ENCODE measurements around the gene PSMC6. TPM values are rescaled to one million over a fixed set of nuclear protein-coding genes. Genes with fewer than 3 reads are reported as not detected.

PSMC6 gene
- total and polyA plus RNA-seq, 2 of the 13 experiments (the other 11 are each of a cell fraction or from before 2014, with no cell fraction given), result 90.0 to 210 TPM

DNA sequence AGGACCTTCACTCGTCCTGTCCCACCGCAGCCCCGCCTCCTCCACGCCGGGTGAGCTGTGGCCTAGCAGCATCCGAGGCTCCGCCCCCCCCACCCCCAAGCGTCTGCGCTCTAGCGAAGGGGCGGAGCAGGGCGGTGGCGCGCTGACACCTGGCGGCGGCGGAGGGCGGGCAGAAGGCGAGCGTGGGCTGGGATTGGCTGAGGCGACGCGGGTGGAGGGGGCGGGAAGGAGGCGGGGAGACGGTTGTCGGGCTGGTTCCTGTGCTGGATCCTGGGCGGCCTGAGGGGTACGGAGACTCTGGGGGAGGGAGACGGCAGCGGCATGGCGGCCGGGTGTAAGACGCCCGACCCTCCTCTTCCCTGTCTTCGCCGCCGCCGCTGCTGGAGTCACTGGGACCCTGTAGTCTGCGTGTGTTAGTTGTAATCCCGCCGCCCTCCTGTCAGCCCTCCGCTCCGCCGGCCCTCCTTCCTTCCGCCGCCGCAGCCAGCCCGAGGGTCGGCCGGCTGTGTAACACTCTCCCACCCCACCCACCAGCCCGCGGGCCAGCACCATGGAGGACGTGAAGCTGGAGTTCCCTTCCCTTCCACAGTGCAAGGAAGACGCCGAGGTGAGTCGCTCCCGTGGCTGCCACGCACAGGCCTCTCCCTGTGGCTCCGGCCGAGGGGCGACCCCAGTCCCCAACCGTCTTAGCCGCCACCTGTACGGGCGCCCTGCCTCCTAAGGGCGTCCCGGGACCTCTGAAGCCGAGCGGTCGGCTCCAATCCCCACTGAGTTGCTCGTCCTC is 23.1 kb downstream of the PSMC6 start, which contains the start of gene STYX (continued):
- TF ChIP-seq ZNF562 (CRISPR knock-in tag; IDR thresholded peaks at IDR 0.05; ENCODE audit: borderline replicate concordance) (no peak), HNRNPK (IDR thresholded peaks at IDR 0.05; ENCODE audit: low read depth, low read length, poor library complexity, severe bottlenecking) (peak; percentile 79), ZNF567 (CRISPR knock-in tag; IDR thresholded peaks at IDR 0.05; ENCODE audit: borderline replicate concordance) (no peak), PLRG1 (conservative IDR thresholded peaks at IDR 0.05) (no peak), ZNF703 (CRISPR knock-in tag; IDR thresholded peaks at IDR 0.05; ENCODE audit: borderline replicate concordance) (no peak), ZNF678 (CRISPR knock-in tag; IDR thresholded peaks at IDR 0.05) (no peak), NPAS2 (CRISPR knock-in tag; IDR thresholded peaks at IDR 0.05; ENCODE audit: borderline replicate concordance) (peak; percentile 61; the same call in 1 of the 2 replicates), XBP1 (CRISPR knock-in tag; IDR thresholded peaks at IDR 0.05) (0 out of 2 replicates have a peak, but pooled peaks have one; percentile 45), ZNF782 (CRISPR knock-in tag; IDR thresholded peaks at IDR 0.05; ENCODE audit: borderline replicate concordance) (peak; percentile 85), HOXA9 (CRISPR knock-in tag; IDR thresholded peaks at IDR 0.05; ENCODE audit: borderline replicate concordance) (no peak; the same call in 1 of the 2 replicates), NR3C1 (CRISPR knock-in tag; IDR thresholded peaks at IDR 0.05) (no peak), MBD4 (IDR thresholded peaks at IDR 0.05; ENCODE audit: borderline replicate concordance, low read length) (no peak), ZNF83 (CRISPR knock-in tag; IDR thresholded peaks at IDR 0.05; ENCODE audit: borderline replicate concordance) (no peak), HOXA3 (CRISPR knock-in tag; IDR thresholded peaks at IDR 0.05) (no peak; the same call in none of the 2 replicates), CC2D1A (CRISPR knock-in tag; IDR thresholded peaks at IDR 0.05) (no peak), PAX8 (CRISPR knock-in tag; IDR thresholded peaks at IDR 0.05; ENCODE audit: borderline replicate concordance) (no peak), ZNF282 (IDR thresholded peaks at IDR 0.05; ENCODE audit: partially characterized antibody) (no peak), KDM2A (CRISPR knock-in tag; IDR thresholded peaks at IDR 0.05; ENCODE audit: borderline replicate concordance, low read depth) (peak; percentile 93), HHEX (CRISPR knock-in tag; IDR thresholded peaks at IDR 0.05) (no peak), RFX1 (IDR thresholded peaks at IDR 0.05) (no peak), SUZ12 (IDR thresholded peaks at IDR 0.05; ENCODE audit: low read depth, low read length) (no peak), SMAD9 (CRISPR knock-in tag; IDR thresholded peaks at IDR 0.05) (no peak; the same call in 1 of the 2 replicates)
- TF ChIP-seq, protein P1, sequence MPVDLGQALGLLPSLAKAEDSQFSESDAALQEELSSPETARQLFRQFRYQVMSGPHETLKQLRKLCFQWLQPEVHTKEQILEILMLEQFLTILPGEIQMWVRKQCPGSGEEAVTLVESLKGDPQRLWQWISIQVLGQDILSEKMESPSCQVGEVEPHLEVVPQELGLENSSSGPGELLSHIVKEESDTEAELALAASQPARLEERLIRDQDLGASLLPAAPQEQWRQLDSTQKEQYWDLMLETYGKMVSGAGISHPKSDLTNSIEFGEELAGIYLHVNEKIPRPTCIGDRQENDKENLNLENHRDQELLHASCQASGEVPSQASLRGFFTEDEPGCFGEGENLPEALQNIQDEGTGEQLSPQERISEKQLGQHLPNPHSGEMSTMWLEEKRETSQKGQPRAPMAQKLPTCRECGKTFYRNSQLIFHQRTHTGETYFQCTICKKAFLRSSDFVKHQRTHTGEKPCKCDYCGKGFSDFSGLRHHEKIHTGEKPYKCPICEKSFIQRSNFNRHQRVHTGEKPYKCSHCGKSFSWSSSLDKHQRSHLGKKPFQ (CRISPR knock-in tag; IDR thresholded peaks at IDR 0.05; ENCODE audit: insufficient replicate concordance), result no peak
- TF ChIP-seq, protein P2, sequence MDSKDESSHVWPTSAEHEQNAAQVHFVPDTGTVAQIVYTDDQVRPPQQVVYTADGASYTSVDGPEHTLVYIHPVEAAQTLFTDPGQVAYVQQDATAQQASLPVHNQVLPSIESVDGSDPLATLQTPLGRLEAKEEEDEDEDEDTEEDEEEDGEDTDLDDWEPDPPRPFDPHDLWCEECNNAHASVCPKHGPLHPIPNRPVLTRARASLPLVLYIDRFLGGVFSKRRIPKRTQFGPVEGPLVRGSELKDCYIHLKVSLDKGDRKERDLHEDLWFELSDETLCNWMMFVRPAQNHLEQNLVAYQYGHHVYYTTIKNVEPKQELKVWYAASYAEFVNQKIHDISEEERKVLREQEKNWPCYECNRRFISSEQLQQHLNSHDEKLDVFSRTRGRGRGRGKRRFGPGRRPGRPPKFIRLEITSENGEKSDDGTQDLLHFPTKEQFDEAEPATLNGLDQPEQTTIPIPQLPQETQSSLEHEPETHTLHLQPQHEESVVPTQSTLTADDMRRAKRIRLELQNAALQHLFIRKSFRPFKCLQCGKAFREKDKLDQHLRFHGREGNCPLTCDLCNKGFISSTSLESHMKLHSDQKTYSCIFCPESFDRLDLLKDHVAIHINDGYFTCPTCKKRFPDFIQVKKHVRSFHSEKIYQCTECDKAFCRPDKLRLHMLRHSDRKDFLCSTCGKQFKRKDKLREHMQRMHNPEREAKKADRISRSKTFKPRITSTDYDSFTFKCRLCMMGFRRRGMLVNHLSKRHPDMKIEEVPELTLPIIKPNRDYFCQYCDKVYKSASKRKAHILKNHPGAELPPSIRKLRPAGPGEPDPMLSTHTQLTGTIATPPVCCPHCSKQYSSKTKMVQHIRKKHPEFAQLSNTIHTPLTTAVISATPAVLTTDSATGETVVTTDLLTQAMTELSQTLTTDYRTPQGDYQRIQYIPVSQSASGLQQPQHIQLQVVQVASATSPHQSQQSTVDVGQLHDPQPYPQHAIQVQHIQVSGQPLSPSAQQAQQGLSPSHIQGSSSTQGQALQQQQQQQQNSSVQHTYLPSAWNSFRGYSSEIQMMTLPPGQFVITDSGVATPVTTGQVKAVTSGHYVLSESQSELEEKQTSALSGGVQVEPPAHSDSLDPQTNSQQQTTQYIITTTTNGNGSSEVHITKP (CRISPR knock-in tag; IDR thresholded peaks at IDR 0.05; ENCODE audit: low read depth), result peak; percentile 36; the same call in 1 of the 2 replicates

All from HepG2 (cell line).